Fibroblast of lung (primary cell): ENCODE measurements around the gene SNAPC5. TPM values are rescaled to one million over a fixed set of nuclear protein-coding genes. Genes with fewer than 3 reads are reported as not detected.

Experiments
- DNase-seq, 2 donors: peaks; one replicate each; pipeline versions ENCODE4 v3.0.0 to v3.0.0-alpha.2; 2010; ENCODE audit warnings: low read depth in 2 of 2
- H2AFZ ChIP-seq: 2 replicates; pipeline ENCODE4 v1.5.1; 2012; ENCODE audit warnings: low read length, control low read depth, inconsistent platforms
- H3K27ac ChIP-seq: 2 replicates; pipeline ENCODE4 v1.5.1; 2011; ENCODE audit warnings: low read length, control low read depth; ENCODE audit not compliant: insufficient read depth
- H3K27me3 ChIP-seq: 2 replicates; pipeline ENCODE4 v1.5.1; 2011; ENCODE audit warnings: mild to moderate bottlenecking, low read length; ENCODE audit not compliant: control insufficient read depth, insufficient read depth
- H3K36me3 ChIP-seq: 2 replicates; pipeline ENCODE4 v1.5.1; 2011; ENCODE audit warnings: low read length; ENCODE audit not compliant: control insufficient read depth, insufficient read depth
- H3K4me1 ChIP-seq: 2 replicates; pipeline ENCODE4 v1.5.1; 2011; ENCODE audit warnings: low read length; ENCODE audit not compliant: control insufficient read depth, insufficient read depth; ENCODE audit errors: extremely low read depth
- H3K4me2 ChIP-seq: 2 replicates; pipeline ENCODE4 v1.5.1; 2011; ENCODE audit warnings: low read length, control low read depth; ENCODE audit not compliant: insufficient read depth; ENCODE audit errors: extremely low read depth
- H3K4me3 ChIP-seq, 4 experiments: fragments of 200-600 bp in 1 of 4; sonication (generic) in 1 of 4; replicated peaks in 1 of 4; 2 replicates each; pipeline ENCODE4 v1.5.1; 2011 to 2016; ENCODE audit warnings: low read length in 4 of 4, low read depth in 3 of 4, mild to moderate bottlenecking in 3 of 4, control low read depth in 2 of 4, inconsistent platforms in 1 of 4, mixed read lengths in 1 of 4; ENCODE audit not compliant: insufficient read depth in 1 of 4; ENCODE audit errors: control extremely low read depth in 1 of 4
- H3K79me2 ChIP-seq: 2 replicates; pipeline ENCODE4 v1.5.1; 2012; ENCODE audit warnings: mild to moderate bottlenecking, low read length, inconsistent platforms; ENCODE audit not compliant: control insufficient read depth, insufficient read depth
- H3K9ac ChIP-seq: 2 replicates; pipeline ENCODE4 v1.5.1; 2011; ENCODE audit warnings: mild to moderate bottlenecking, low read length, control low read depth; ENCODE audit not compliant: insufficient read depth
- H3K9me3 ChIP-seq: 2 replicates; pipeline ENCODE4 v1.5.1; 2012; ENCODE audit warnings: low read depth, low read length; ENCODE audit not compliant: control insufficient read depth, insufficient read depth
- H4K20me1 ChIP-seq: 2 replicates; pipeline ENCODE4 v1.5.1; 2011; ENCODE audit warnings: low read length; ENCODE audit not compliant: control insufficient read depth, insufficient read depth; ENCODE audit errors: extremely low read depth
- CTCF ChIP-seq, 2 donors: IDR thresholded peaks in 1 of 2; conservative IDR thresholded peaks in 1 of 2; 1 replicate in 1 of 2; 2 replicates in 1 of 2; pipeline ENCODE4 v1.5.1; 2011 to 2012; ENCODE audit warnings: low read length in 2 of 2, control low read depth in 1 of 2, inconsistent platforms in 1 of 2, low read depth in 1 of 2, mild to moderate bottlenecking in 1 of 2
- EZH2 ChIP-seq: IDR thresholded peaks from 2 replicates; pipeline ENCODE4 v1.5.1; 2012; ENCODE audit warnings: low read length, control low read depth, mild to moderate bottlenecking; ENCODE audit errors: missing control alignments
- polyA plus RNA-seq, 2 donors: library from polyadenylated mRNA; depleted of rRNA in 1 of 2; stranded (reverse) in 1 of 2; unstranded in 1 of 2; fragments of >200 nt; gene quantifications; 2 replicates each; pipeline ENCODE4 v1.2.1, GENCODE V29; 2011 to 2012; ENCODE audit warnings: missing spikeins in 1 of 2
- total RNA-seq: library from RNA; depleted of rRNA; stranded (reverse); fragments of >200 nt; gene quantifications from 2 replicates; pipeline ENCODE4 v1.2.1, GENCODE V29; 2014

SNAPC5 gene
- total and polyA plus RNA-seq, 2 donors (not counting 1 experiment from before 2014, with no cell fraction given), result 28.6 to 40.3 TPM

DNA sequence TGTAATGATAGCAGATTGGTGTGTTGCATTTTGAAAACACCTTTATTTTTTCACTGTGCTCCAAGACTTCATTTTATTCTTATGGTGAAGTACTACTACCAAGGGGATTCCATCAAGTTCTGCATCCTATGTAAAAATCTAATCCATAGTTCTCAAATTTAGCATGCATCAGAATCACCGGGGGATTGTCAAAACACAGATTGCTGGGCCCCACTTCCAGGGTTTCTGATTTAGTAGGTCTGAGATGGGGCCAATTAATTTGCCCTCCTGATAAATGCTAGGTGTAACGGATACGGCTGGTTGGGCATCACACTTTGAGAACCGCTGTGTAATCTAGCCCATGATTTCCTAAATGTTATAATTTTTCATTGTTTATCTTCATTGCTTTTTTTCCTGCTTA lies 8.3 kb upstream of the SNAPC5 start:
- Histone ChIP-seq H3K4me3 (peak overlapping the region; percentile 63 to 98 (median 77)), H3K36me3 (peaks cover 4% of the 10 kb centered on the region), H3K27me3 (no peaks in the 10 kb centered on the region), H3K9ac (peak overlapping the region; percentile 25), H3K9me3 (no peaks in the 10 kb centered on the region), H3K79me2 (peaks cover 67% of the 10 kb centered on the region), H3K4me1 (no peaks in the 10 kb centered on the region), H3K4me2 (peak overlapping the region; percentile 60), H2AFZ (no peak overlapping the region), H4K20me1 (no peaks in the 10 kb centered on the region), H3K27ac (peak overlapping the region; percentile 90)
- DNase-seq, result no peak
- TF ChIP-seq CTCF (conservative IDR thresholded peaks at IDR 0.05 in 1 of 2, IDR thresholded peaks at IDR 0.05 in 1 of 2; ENCODE audit: low read depth in 1 of 2, low read length in 2 of 2) (no peak), EZH2 (no peak)

- H3K9me3 ChIP-seq, result no peaks in the 10 kb centered on the region
- no peaks in the 10 kb centered on the region for H3K4me1 ChIP-seq
- H3K27me3 ChIP-seq, result no peaks in the 10 kb centered on the region
- TF ChIP-seq EZH2 (no peak), CTCF (conservative IDR thresholded peaks at IDR 0.05 in 1 of 2, IDR thresholded peaks at IDR 0.05 in 1 of 2; ENCODE audit: low read depth in 1 of 2, low read length in 2 of 2) (no peak)
- peaks cover 71% of the 10 kb centered on the region for H3K79me2 ChIP-seq
- H4K20me1 ChIP-seq, result no peaks in the 10 kb centered on the region
- H3K36me3 ChIP-seq, result peaks cover 7% of the 10 kb centered on the region
- H3K9ac ChIP-seq, result peak overlapping the region; percentile 75
- peak overlapping the region; percentile 90 for H3K27ac ChIP-seq
- DNase-seq, result peak in 1 of 2 donors; percentile 65
- H3K4me3 ChIP-seq, result peak overlapping the region; percentile 63 to 98 (median 77)
- H2AFZ ChIP-seq, result peak overlapping the region; percentile 59
- H3K4me2 ChIP-seq, result peak overlapping the region; percentile 60
These were observed 7.9 kb upstream of the SNAPC5 start for GRCh38 chr15:66505430-66505811.

DNA sequence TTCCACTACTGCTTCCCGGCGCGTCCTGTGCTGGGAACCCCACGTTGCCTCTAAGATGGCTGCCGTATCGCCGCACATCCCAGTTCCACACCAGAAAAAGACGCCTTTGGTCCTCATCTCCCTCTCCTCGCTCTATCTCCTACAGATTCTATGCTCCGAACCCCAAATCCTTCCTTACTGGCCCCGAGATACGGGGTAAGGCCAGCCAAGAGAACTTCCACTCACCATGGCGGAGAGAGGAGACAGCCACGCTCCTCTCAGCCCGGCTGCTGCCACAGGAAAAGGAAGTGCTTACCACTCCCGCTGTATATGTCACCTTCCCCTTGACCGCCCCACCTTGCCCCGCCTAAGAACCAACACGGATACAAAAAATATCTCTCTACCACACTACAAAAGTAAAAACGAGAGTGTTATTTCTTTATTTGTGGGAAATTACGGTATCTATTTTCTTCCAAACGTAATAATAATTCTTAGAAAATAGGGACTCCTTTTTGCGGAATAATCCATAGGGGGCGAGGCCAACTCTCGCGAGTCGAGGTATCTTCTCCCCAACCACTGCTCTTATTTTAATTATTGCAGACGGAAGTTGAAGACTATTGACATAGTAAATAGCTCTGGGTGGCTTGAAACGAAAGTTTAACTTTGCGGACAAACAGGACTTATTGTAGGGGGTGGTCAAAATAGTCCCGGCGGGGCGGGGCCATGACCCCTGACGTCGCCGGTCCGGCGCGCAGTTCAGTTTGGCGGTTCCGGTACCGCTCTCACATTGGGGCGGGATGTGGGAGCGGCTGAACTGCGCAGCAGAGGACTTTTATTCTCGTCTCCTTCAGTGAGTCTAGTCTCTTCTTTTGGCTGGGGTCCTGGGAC lies 7.2 kb upstream of the SNAPC5 start, which contains the start of the genes RPL4 and ZWILCH:
TSS of gene RPL4 (minus strand) at position 293 of the 867 bp plus-strand sequence. CDS start at position 228, 65 bp downstream.
TSS of gene ZWILCH (plus strand) at position 764 of the 867 bp plus-strand sequence. CDS start at position 777, 13 bp downstream.
- peaks cover 10% of the 10 kb centered on the region for H3K36me3 ChIP-seq
- TF ChIP-seq CTCF (conservative IDR thresholded peaks at IDR 0.05 in 1 of 2, IDR thresholded peaks at IDR 0.05 in 1 of 2; ENCODE audit: low read depth in 1 of 2, low read length in 2 of 2) (no peak), EZH2 (no peak)
- no peaks in the 10 kb centered on the region for H4K20me1 ChIP-seq
- peak within 1 kb of the TSS; percentile 59 for H2AFZ ChIP-seq
- peak; percentile 87 to 93 for DNase-seq
- no peaks in the 10 kb centered on the region for H3K4me1 ChIP-seq
- H3K27ac ChIP-seq, result peak within 1 kb of the TSS; percentile 90
- H3K9ac ChIP-seq, result peak within 1 kb of the TSS; percentile 75
- H3K79me2 ChIP-seq, result peaks cover 74% of the 10 kb centered on the region
- H3K4me2 ChIP-seq, result peak within 1 kb of the TSS; percentile 81
- H3K27me3 ChIP-seq, result no peaks in the 10 kb centered on the region
- peak within 1 kb of the TSS; percentile 63 to 98 (median 77) for H3K4me3 ChIP-seq
- H3K9me3 ChIP-seq, result no peaks in the 10 kb centered on the region
